Astrocyte (in vitro differentiated cells and primary cell): ENCODE measurements around the gene QSOX2. TPM values are rescaled to one million over a fixed set of nuclear protein-coding genes. Genes with fewer than 3 reads are reported as not detected.
A peak's percentile ranks its signal among the peaks of the same experiment; 100 is the strongest.

Experiments
- DNase-seq: peaks from one replicate; pipeline ENCODE4 v3.0.0-alpha.2; 2010; ENCODE audit warnings: low read depth
- FAIRE-seq: peaks from 2 replicates; lab custom pipeline; 2011; peaks lifted over from hg19 to GRCh38; lab: Jason Lieb, UNC
- H2AFZ ChIP-seq: 2 replicates; pipeline ENCODE4 v1.6.0; 2012; ENCODE audit warnings: low read depth, low read length, inconsistent platforms
- H3K27ac ChIP-seq: 2 replicates; pipeline ENCODE4 v1.5.1; 2011; ENCODE audit warnings: low read depth, low read length, inconsistent platforms
- H3K27me3 ChIP-seq: 2 replicates; pipeline ENCODE4 v1.6.0; 2011; ENCODE audit warnings: low read length, inconsistent platforms; ENCODE audit not compliant: insufficient read depth
- H3K36me3 ChIP-seq: 2 replicates; pipeline ENCODE4 v1.5.1; 2011; ENCODE audit warnings: low read length, inconsistent platforms; ENCODE audit not compliant: insufficient read depth
- H3K4me1 ChIP-seq: 2 replicates; pipeline ENCODE4 v1.5.1; 2011; ENCODE audit warnings: low read length, inconsistent platforms; ENCODE audit not compliant: insufficient read depth
- H3K4me2 ChIP-seq: 2 replicates; pipeline ENCODE4 v1.6.0; 2012; ENCODE audit warnings: low read length, inconsistent platforms
- H3K4me3 ChIP-seq: 2 replicates; pipeline ENCODE4 v1.5.1; 2011; ENCODE audit warnings: low read depth, mild to moderate bottlenecking, low read length, inconsistent platforms; ENCODE audit not compliant: insufficient read depth
- H3K79me2 ChIP-seq: 2 replicates; pipeline ENCODE4 v1.6.0; 2012; ENCODE audit warnings: mild to moderate bottlenecking, low read length, inconsistent platforms; ENCODE audit not compliant: insufficient read depth
- H3K9ac ChIP-seq: 2 replicates; pipeline ENCODE4 v1.6.0; 2012; ENCODE audit warnings: mild to moderate bottlenecking, low read length, inconsistent platforms
- H3K9me3 ChIP-seq: 2 replicates; pipeline ENCODE4 v1.5.1; 2012; ENCODE audit warnings: low read depth, mild to moderate bottlenecking, low read length, inconsistent platforms; ENCODE audit not compliant: insufficient read depth
- H4K20me1 ChIP-seq: 2 replicates; pipeline ENCODE4 v1.6.0; 2012; ENCODE audit warnings: low read length, inconsistent platforms; ENCODE audit not compliant: insufficient read depth
- H3K27ac Mint-ChIP-seq: one replicate; pipeline ENCODE4 v1.8.0; 2021; ENCODE audit warnings: mild to moderate bottlenecking, mixed read lengths; ENCODE audit not compliant: unreplicated experiment
- H3K27me3 Mint-ChIP-seq: one replicate; pipeline ENCODE4 v1.8.0; 2021; ENCODE audit warnings: low read depth, mixed read lengths; ENCODE audit not compliant: unreplicated experiment
- H3K36me3 Mint-ChIP-seq: one replicate; pipeline ENCODE4 v1.8.0; 2021; ENCODE audit warnings: low read depth, mixed read lengths; ENCODE audit not compliant: unreplicated experiment
- H3K4me1 Mint-ChIP-seq: one replicate; pipeline ENCODE4 v1.8.0; 2021; ENCODE audit warnings: low read depth, mixed read lengths; ENCODE audit not compliant: unreplicated experiment
- H3K4me3 Mint-ChIP-seq: one replicate; pipeline ENCODE4 v1.8.0; 2021; ENCODE audit warnings: mild to moderate bottlenecking, moderate library complexity, mixed read lengths; ENCODE audit not compliant: unreplicated experiment
- H3K9me3 Mint-ChIP-seq: one replicate; pipeline ENCODE4 v1.8.0; 2021; ENCODE audit warnings: mild to moderate bottlenecking, mixed read lengths; ENCODE audit not compliant: unreplicated experiment
- EZH2 ChIP-seq: IDR thresholded peaks from 2 replicates; pipeline ENCODE4 v1.6.1; 2012; ENCODE audit warnings: mild to moderate bottlenecking, low read length, inconsistent platforms; ENCODE audit not compliant: insufficient read depth
- total RNA-seq: library from RNA; stranded (reverse); gene quantifications from 2 replicates; pipeline ENCODE4 v1.2.1, GENCODE V29; 2021
- TF ChIP-seq, protein P1 (sequence below): IDR thresholded peaks from 2 replicates; pipeline ENCODE4 v1.5.1; 2011; ENCODE audit warnings: low read depth, mild to moderate bottlenecking, inconsistent platforms, low read length, moderate library complexity; ENCODE audit not compliant: insufficient read depth

The QSOX2 gene
- total RNA-seq, 1 donor from 2014 or later, result 20.4 TPM

DNA sequence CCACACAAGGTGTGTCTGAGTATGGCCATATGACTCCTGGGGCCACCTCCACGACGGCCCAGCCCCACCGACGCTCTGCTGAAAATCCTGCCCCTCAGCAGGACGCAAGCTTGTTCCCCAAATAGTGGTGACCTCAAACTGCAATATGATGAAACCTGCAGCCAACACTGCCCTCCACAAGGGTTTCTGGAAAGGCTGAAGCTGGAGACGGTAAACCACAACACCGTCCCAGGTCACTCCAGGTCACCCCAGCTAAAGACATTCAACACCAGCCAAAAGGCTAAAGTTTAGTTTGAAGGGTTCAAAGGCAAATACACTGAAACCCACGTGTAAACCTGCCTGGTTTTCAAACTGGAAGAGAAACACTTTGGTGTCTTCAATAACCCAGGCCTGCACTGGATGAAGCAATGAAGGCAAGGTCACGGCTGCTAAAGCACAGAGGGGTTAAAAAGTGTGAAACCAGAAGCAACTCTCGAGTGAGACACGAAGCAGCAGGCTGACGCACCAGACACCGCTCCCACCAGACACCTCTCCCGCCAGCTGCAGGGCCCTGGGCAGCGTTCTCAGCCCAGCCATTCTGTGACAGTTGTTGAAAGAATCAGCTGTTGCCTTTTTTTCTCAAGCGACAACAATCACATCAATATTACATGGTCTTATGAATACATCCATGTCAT lies 38.9 kb downstream of the QSOX2 start:
- Histone ChIP-seq H3K4me3 (no peak overlapping the region), H2AFZ (no peak overlapping the region), H3K4me2 (no peak overlapping the region), H4K20me1 (peaks cover 37% of the 10 kb centered on the region), H3K27ac (no peak overlapping the region), H3K36me3 (no peaks in the 10 kb centered on the region), H3K4me1 (no peaks in the 10 kb centered on the region), H3K79me2 (no peaks in the 10 kb centered on the region), H3K9me3 (no peaks in the 10 kb centered on the region), H3K27me3 (peaks cover 27% of the 10 kb centered on the region), H3K9ac (no peak overlapping the region)
- H3K36me3 Mint-ChIP-seq, result peaks cover 5% of the 10 kb centered on the region
- TF ChIP-seq EZH2, result no peak
- TF ChIP-seq, protein P1, sequence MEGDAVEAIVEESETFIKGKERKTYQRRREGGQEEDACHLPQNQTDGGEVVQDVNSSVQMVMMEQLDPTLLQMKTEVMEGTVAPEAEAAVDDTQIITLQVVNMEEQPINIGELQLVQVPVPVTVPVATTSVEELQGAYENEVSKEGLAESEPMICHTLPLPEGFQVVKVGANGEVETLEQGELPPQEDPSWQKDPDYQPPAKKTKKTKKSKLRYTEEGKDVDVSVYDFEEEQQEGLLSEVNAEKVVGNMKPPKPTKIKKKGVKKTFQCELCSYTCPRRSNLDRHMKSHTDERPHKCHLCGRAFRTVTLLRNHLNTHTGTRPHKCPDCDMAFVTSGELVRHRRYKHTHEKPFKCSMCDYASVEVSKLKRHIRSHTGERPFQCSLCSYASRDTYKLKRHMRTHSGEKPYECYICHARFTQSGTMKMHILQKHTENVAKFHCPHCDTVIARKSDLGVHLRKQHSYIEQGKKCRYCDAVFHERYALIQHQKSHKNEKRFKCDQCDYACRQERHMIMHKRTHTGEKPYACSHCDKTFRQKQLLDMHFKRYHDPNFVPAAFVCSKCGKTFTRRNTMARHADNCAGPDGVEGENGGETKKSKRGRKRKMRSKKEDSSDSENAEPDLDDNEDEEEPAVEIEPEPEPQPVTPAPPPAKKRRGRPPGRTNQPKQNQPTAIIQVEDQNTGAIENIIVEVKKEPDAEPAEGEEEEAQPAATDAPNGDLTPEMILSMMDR, result no peak
- DNase-seq, result no peak
- FAIRE-seq, result no peak
- peaks cover 4% of the 10 kb centered on the region for H3K4me1 Mint-ChIP-seq
- peak overlapping the region; percentile 8 for H3K27ac Mint-ChIP-seq
- no peak overlapping the region for H3K4me3 Mint-ChIP-seq
- H3K9me3 Mint-ChIP-seq, result no peaks in the 10 kb centered on the region
- H3K27me3 Mint-ChIP-seq, result peaks cover 24% of the 10 kb centered on the region

DNA sequence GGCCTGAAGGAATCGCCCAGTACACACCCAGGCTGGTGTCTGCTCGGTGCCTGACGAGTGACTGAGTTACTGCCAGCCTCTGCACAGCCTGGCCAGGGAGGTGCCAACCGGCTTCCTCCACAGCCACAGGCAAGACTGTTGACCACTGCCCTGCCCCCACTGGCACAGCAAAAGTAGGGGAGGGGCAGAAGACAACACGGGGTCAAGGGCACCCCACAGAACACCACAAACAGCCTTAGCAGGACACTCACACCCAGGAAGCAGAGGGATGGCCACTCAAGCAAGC lies 40.0 kb downstream of the QSOX2 start:
- no peak overlapping the region for H3K4me3 Mint-ChIP-seq
- DNase-seq (no peak), FAIRE-seq (no peak)
- Histone ChIP-seq H3K9me3 (no peaks in the 10 kb centered on the region), H2AFZ (no peak overlapping the region), H3K4me3 (no peak overlapping the region), H3K27me3 (peaks cover 38% of the 10 kb centered on the region), H3K79me2 (no peaks in the 10 kb centered on the region), H3K9ac (no peak overlapping the region), H4K20me1 (peaks cover 44% of the 10 kb centered on the region), H3K36me3 (no peaks in the 10 kb centered on the region), H3K27ac (no peak overlapping the region), H3K4me1 (no peaks in the 10 kb centered on the region), H3K4me2 (no peak overlapping the region)
- peaks cover 4% of the 10 kb centered on the region for H3K4me1 Mint-ChIP-seq
- peaks cover 31% of the 10 kb centered on the region for H3K27me3 Mint-ChIP-seq
- no peaks in the 10 kb centered on the region for H3K9me3 Mint-ChIP-seq
- H3K36me3 Mint-ChIP-seq, result peaks cover 5% of the 10 kb centered on the region
- TF ChIP-seq, protein P1, result no peak
- TF ChIP-seq EZH2, result no peak
- no peak overlapping the region for H3K27ac Mint-ChIP-seq

DNA sequence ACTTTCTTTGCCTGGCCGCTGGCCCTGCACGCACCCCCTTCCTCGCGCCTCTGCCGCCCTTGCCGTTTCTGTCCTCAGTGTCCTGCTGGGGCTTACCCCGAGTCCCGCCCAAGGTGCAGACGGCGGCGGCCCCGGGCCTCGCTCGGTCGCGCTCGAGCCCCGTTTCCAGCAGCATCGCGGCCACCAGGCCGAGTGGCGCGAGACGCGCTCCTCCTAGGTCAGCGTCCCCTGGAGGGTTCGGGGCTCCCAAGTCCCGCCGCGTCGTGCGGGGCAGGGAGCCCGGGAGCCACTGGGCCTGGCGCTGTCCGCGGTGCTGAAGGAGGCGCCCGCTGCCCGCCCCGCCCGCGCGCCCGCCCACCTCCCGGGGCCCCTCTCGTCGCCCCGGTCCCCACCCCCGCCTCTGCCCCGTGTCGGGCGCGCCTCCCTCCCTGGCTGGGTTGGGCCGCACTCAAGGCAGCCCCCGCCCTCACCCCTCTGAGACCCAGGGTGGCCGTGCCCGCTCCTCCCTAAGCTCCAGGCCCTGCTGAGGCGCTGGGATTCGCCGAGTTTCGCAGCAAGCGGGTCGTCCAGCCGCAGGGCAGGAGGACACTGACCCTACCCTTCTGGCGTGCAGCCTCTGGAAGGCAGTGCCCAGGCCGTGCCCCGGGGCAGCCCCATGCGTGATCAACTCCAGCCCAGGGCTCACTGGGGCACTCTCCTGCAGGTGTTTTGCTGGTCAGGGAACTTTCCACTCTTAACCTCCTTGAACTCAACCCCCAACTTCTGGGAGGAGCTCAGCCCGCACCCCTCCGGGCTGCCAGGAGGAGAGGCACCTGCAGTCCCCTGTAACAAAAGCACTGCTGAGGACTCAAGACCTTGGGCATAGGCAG lies 40.5 kb downstream of the QSOX2 start, which contains the start of gene LHX3:
Gene LHX3, minus strand, starts transcription at position 291 of the 869 bp plus-strand sequence. Its CDS starts 116 bp downstream, at position 175.
- Histone ChIP-seq H3K27me3 (peaks cover 44% of the 10 kb centered on the region), H3K27ac (no peak within 1 kb of the TSS), H3K4me1 (no peaks in the 10 kb centered on the region), H3K4me2 (no peak within 1 kb of the TSS), H3K79me2 (no peaks in the 10 kb centered on the region), H2AFZ (no peak within 1 kb of the TSS), H3K9ac (no peak within 1 kb of the TSS), H3K36me3 (no peaks in the 10 kb centered on the region), H3K4me3 (no peak within 1 kb of the TSS), H3K9me3 (no peaks in the 10 kb centered on the region), H4K20me1 (peaks cover 44% of the 10 kb centered on the region)
- Mint-ChIP-seq H3K27me3 (peaks cover 37% of the 10 kb centered on the region), H3K4me3 (no peak within 1 kb of the TSS), H3K36me3 (peaks cover 5% of the 10 kb centered on the region), H3K4me1 (peaks cover 4% of the 10 kb centered on the region), H3K27ac (no peak within 1 kb of the TSS), H3K9me3 (peaks cover 2% of the 10 kb centered on the region)
- no peak for DNase-seq
- FAIRE-seq, result no peak
- no peak for TF ChIP-seq EZH2
- TF ChIP-seq, protein P1, result no peak
